H1 (cell line): ENCODE results near the gene NYAP2. TPM values are rescaled to one million over a fixed set of nuclear protein-coding genes. Genes with fewer than 3 reads are reported as not detected.

Experiments
- CTCF ChIA-PET: fragments of 300-600 bp; sonication (Branson Sonifier 250); formaldehyde crosslinking; loops from one replicate; lab custom pipeline; 2021; ENCODE audit not compliant: partially characterized antibody; lab: Charles Lee
- POLR2A ChIA-PET: fragments of 300-600 bp; sonication (Branson Sonifier 250); formaldehyde crosslinking; loops from one replicate; lab custom pipeline; 2021; ENCODE audit warnings: inconsistent platforms; ENCODE audit not compliant: partially characterized antibody; lab: Charles Lee
- DNase-seq, 2 experiments: peaks; one replicate each; pipeline versions ENCODE4 v3.0.0 to v3.0.0-alpha.2; 2010 to 2022; ENCODE audit warnings: low spot score in 2 of 2, low read depth in 1 of 2, mixed read lengths in 1 of 2
- FAIRE-seq: peaks from 2 replicates; lab custom pipeline; 2011; peaks lifted over from hg19 to GRCh38; lab: Jason Lieb, UNC
- H2AFZ ChIP-seq: 2 replicates; pipeline ENCODE4 v1.8.1; 2012; ENCODE audit warnings: low read length, inconsistent platforms
- H2AK5ac ChIP-seq: 2 replicates; pipeline ENCODE4 v1.6.1; 2013; ENCODE audit warnings: low read depth, low read length
- H2BK120ac ChIP-seq: replicated peaks from 2 replicates; pipeline ENCODE3; 2013; ENCODE audit warnings: low read depth, low read length, inconsistent platforms
- H2BK12ac ChIP-seq: 2 replicates; pipeline ENCODE4 v1.6.1; 2013; ENCODE audit warnings: low read depth, low read length
- H2BK15ac ChIP-seq: 2 replicates; pipeline ENCODE4 v1.6.1; 2013; ENCODE audit warnings: low read length
- H2BK20ac ChIP-seq: 2 replicates; pipeline ENCODE4 v1.6.1; 2013; ENCODE audit warnings: low read length
- H2BK5ac ChIP-seq: 2 replicates; pipeline ENCODE4 v1.6.1; 2013; ENCODE audit warnings: low read depth, low read length
- H3K14ac ChIP-seq: 2 replicates; pipeline ENCODE4 v1.6.1; 2013; ENCODE audit warnings: inconsistent platforms; ENCODE audit not compliant: insufficient read length
- H3K18ac ChIP-seq: 2 replicates; pipeline ENCODE4 v1.6.1; 2013; ENCODE audit warnings: low read length; ENCODE audit errors: extremely low read depth
- H3K23ac ChIP-seq: 2 replicates; pipeline ENCODE4 v1.6.1; 2013; ENCODE audit warnings: inconsistent platforms; ENCODE audit not compliant: insufficient read length
- H3K23me2 ChIP-seq: 2 replicates; pipeline ENCODE4 v1.6.1; 2013; ENCODE audit warnings: low read depth, low read length
- H3K27ac ChIP-seq: 2 replicates; pipeline ENCODE4 v1.6.1; 2011; ENCODE audit warnings: low read depth, low read length, inconsistent platforms
- H3K27me3 ChIP-seq, 4 experiments: replicated peaks in 1 of 4; 1 replicate in 1 of 4; 2 replicates in 3 of 4; pipeline versions ENCODE4 v1.6.1 to v1.8.1; 2011 to 2013; ENCODE audit warnings: low read length in 3 of 4, mild to moderate bottlenecking in 3 of 4, inconsistent platforms in 2 of 4, mixed read lengths in 2 of 4, moderate library complexity in 1 of 4; ENCODE audit not compliant: control insufficient read depth in 3 of 4, insufficient read depth in 3 of 4; ENCODE audit errors: extremely low read depth in 1 of 4
- H3K36me3 ChIP-seq, 4 experiments: 2 replicates each; pipeline versions ENCODE4 v1.6.1 to v1.8.1; 2011 to 2013; ENCODE audit warnings: mild to moderate bottlenecking in 4 of 4, low read length in 3 of 4, moderate library complexity in 2 of 4, control low read depth in 1 of 4, inconsistent platforms in 1 of 4; ENCODE audit not compliant: insufficient read depth in 4 of 4, control insufficient read depth in 2 of 4
- H3K4ac ChIP-seq: replicated peaks from 2 replicates; pipeline ENCODE3; 2013; ENCODE audit warnings: low read length, low read depth, mixed read lengths, inconsistent platforms; ENCODE audit not compliant: insufficient read length
- H3K4me1 ChIP-seq, 4 experiments: replicated peaks in 1 of 4; 1 replicate in 1 of 4; 2 replicates in 3 of 4; pipeline versions ENCODE4 v1.6.1 to v1.8.1; 2011 to 2013; ENCODE audit warnings: low read length in 3 of 4, inconsistent platforms in 2 of 4, mixed read lengths in 1 of 4; ENCODE audit not compliant: insufficient read depth in 4 of 4, control insufficient read depth in 3 of 4
- H3K4me2 ChIP-seq, 2 experiments: 2 replicates each; pipeline versions ENCODE4 v1.6.1 to v1.8.1; 2011 to 2013; ENCODE audit warnings: low read depth in 2 of 2, low read length in 2 of 2, control low read depth in 1 of 2, inconsistent platforms in 1 of 2, mild to moderate bottlenecking in 1 of 2; ENCODE audit not compliant: insufficient read depth in 1 of 2
- H3K4me3 ChIP-seq, 4 experiments: fragments of 200-600, 300-600 bp in 1 of 4; sonication (generic), shearing (Covaris generic), sonication (Bioruptor Twin) in 1 of 4; 2 replicates each; pipeline versions ENCODE4 v1.5.1 to v1.8.1; 2011 to 2016; ENCODE audit warnings: low read length in 4 of 4, low read depth in 3 of 4, control low read depth in 2 of 4, inconsistent platforms in 2 of 4, mild to moderate bottlenecking in 2 of 4, mixed read lengths in 1 of 4, moderate library complexity in 1 of 4; ENCODE audit not compliant: insufficient read depth in 2 of 4; ENCODE audit errors: extremely low read depth in 1 of 4
- H3K56ac ChIP-seq: replicated peaks from 2 replicates; pipeline ENCODE3; 2013; ENCODE audit warnings: low read depth, mild to moderate bottlenecking, mixed read lengths, low read length, inconsistent platforms; ENCODE audit not compliant: insufficient read length
- H3K79me1 ChIP-seq: 2 replicates; pipeline ENCODE4 v1.6.1; 2013; ENCODE audit warnings: low read depth, low read length, control low read depth
- H3K79me2 ChIP-seq, 2 experiments: 2 replicates each; pipeline versions ENCODE4 v1.6.1 to v1.8.1; 2012 to 2013; ENCODE audit warnings: low read length in 2 of 2, mild to moderate bottlenecking in 2 of 2, inconsistent platforms in 1 of 2; ENCODE audit not compliant: insufficient read depth in 2 of 2, control insufficient read depth in 1 of 2
- H3K9ac ChIP-seq, 4 experiments: replicated peaks in 1 of 4; 1 replicate in 1 of 4; 2 replicates in 3 of 4; pipeline versions ENCODE4 v1.6.1 to v1.8.1; 2011 to 2013; ENCODE audit warnings: low read depth in 3 of 4, low read length in 3 of 4, control low read depth in 2 of 4, mild to moderate bottlenecking in 2 of 4, moderate library complexity in 2 of 4, inconsistent platforms in 1 of 4; ENCODE audit errors: extremely low read depth in 1 of 4
- H3K9me3 ChIP-seq, 2 experiments: 2 replicates each; pipeline versions ENCODE4 v1.6.1 to v1.8.1; 2012 to 2013; ENCODE audit warnings: mild to moderate bottlenecking in 2 of 2, moderate library complexity in 2 of 2, control low read depth in 1 of 2, inconsistent platforms in 1 of 2, low read depth in 1 of 2, low read length in 1 of 2, mixed read lengths in 1 of 2; ENCODE audit not compliant: insufficient read depth in 2 of 2
- H4K20me1 ChIP-seq, 2 experiments: replicated peaks in 1 of 2; 2 replicates each; pipeline versions ENCODE3 to v1.8.1; 2011 to 2013; ENCODE audit warnings: inconsistent platforms in 2 of 2, low read length in 2 of 2, mild to moderate bottlenecking in 1 of 2; ENCODE audit not compliant: insufficient read depth in 2 of 2, control insufficient read depth in 1 of 2
- H4K5ac ChIP-seq: 2 replicates; pipeline ENCODE4 v1.6.1; 2013; ENCODE audit warnings: low read length, low read depth, mixed read lengths, inconsistent platforms; ENCODE audit not compliant: insufficient read length
- H4K8ac ChIP-seq: 2 replicates; pipeline ENCODE4 v1.8.0; 2013; ENCODE audit warnings: mild to moderate bottlenecking, moderate library complexity, low read length, inconsistent platforms; ENCODE audit not compliant: insufficient read depth; ENCODE audit errors: extremely low read depth
- H4K91ac ChIP-seq: replicated peaks from 2 replicates; pipeline ENCODE3; 2013; ENCODE audit warnings: low read length, mixed read lengths, inconsistent platforms; ENCODE audit not compliant: insufficient read length
- CHD1 ChIP-seq: IDR thresholded peaks from 2 replicates; pipeline ENCODE4 v1.6.1; 2012; ENCODE audit warnings: low read depth, low read length, improper control_type of control experiment
- E2F6 ChIP-seq: IDR thresholded peaks from 2 replicates; pipeline ENCODE4 v1.6.1; 2012; ENCODE audit warnings: inconsistent platforms
- POU5F1 ChIP-seq: IDR thresholded peaks from 2 replicates; pipeline ENCODE4 v1.6.1; 2011; ENCODE audit warnings: low read depth, mild to moderate bottlenecking, low read length, moderate library complexity
- SAP30 ChIP-seq: fragments of 300-600 bp; sonication (generic); IDR thresholded peaks from 2 replicates; pipeline ENCODE4 v1.7.1; 2012; ENCODE audit warnings: low read length, moderate library complexity, mild to moderate bottlenecking, inconsistent platforms; ENCODE audit not compliant: insufficient read depth, insufficient replicate concordance
- polyA plus RNA-seq, 7 experiments: library from polyadenylated mRNA; depleted of rRNA in 3 of 7; stranded (reverse) in 5 of 7; unstranded in 2 of 7; fragments of >200 nt in 5 of 7; fragments of 200-250 nt in 2 of 7; gene quantifications; 1 replicate in 5 of 7; 2 replicates in 1 of 7; 4 replicates in 1 of 7; pipeline versions ENCODE4 v1.2.1 to v1.2.3, GENCODE V29; 2011 to 2013; ENCODE audit warnings: missing spikeins in 2 of 7, mixed read lengths in 2 of 7
- total RNA-seq: library from RNA; stranded (reverse); fragmentation: NEBNext Ultra II Directional; extraction: Animal tissue kit (Norgen Biotek cat#: 25700); gene quantifications from 2 replicates; pipeline ENCODE4 v1.2.1, GENCODE V29; 2021

The NYAP2 gene
- total and polyA plus RNA-seq, 2 of the 8 experiments (the other 6 are each of a cell fraction or from before 2014, with no cell fraction given) = not detected

- Histone ChIP-seq H3K36me3 (no peaks in the 10 kb centered on the region), H4K20me1 (no peaks in the 10 kb centered on the region), H3K56ac (no peak overlapping the region), H2BK5ac (no peak overlapping the region), H2BK12ac (no peak overlapping the region), H3K4me1 (peaks cover 0 to 14% (median 10%) of the 10 kb centered on the region in 4 experiments; a peak in 6 of 7 replicates), H2BK20ac (no peak overlapping the region), H3K79me2 (no peaks in the 10 kb centered on the region), H3K14ac (no peak overlapping the region), H3K18ac (no peak overlapping the region), H4K91ac (no peak overlapping the region), H2AK5ac (no peak overlapping the region), H2BK120ac (no peak overlapping the region), H3K4me3 (no peak overlapping the region), H3K27ac (no peak overlapping the region), H3K4me2 (no peak overlapping the region), H3K27me3 (no peaks in the 10 kb centered on the region; a peak in 2 of 7 replicates), H2BK15ac (no peak overlapping the region), H3K9ac (no peak overlapping the region), H3K79me1 (no peaks in the 10 kb centered on the region), H4K8ac (no peak overlapping the region), H2AFZ (no peak overlapping the region), H3K9me3 (no peaks in the 10 kb centered on the region), H4K5ac (no peak overlapping the region), H3K4ac (no peak overlapping the region), H3K23ac (no peak overlapping the region), H3K23me2 (no peaks in the 10 kb centered on the region)
- DNase-seq = no peak
- ChIA-PET CTCF (no interaction called here), POLR2A (no interaction called here)
- no peak for FAIRE-seq
- no peak for TF ChIP-seq SAP30
- TF ChIP-seq CHD1 = no peak
- no peak for TF ChIP-seq POU5F1
- no peak for TF ChIP-seq E2F6
Measured at GRCh38 chr2:225462945-225463344, 63.4 kb downstream of the NYAP2 start.
